ENCODE data around the gene NLRP12.
"Not testable (repeated sequence)": the region's sequence is repeated elsewhere in the genome, so short reads cannot be mapped to it uniquely, and the experiment has no call there.

Gene NLRP12

GRCh38 chr19:53828531-53828930 lies 4.4 kb upstream of the NLRP12 start:
- DNase-seq: no peak

- no peak for DNase-seq
Observed at GRCh38 chr19:53826876-53827275, 2.8 kb upstream of the NLRP12 start.

- no peak for DNase-seq
Observed at GRCh38 chr19:53823380-53824120, 564 bp downstream of the NLRP12 start.

GRCh38 chr19:53819861-53820260 lies 4.3 kb downstream of the NLRP12 start:
- DNase-seq: no peak

- no peak for DNase-seq
Observed at GRCh38 chr19:53818756-53819155, 5.4 kb downstream of the NLRP12 start.

- no peak for DNase-seq
Observed at GRCh38 chr19:53813996-53814395, 10.1 kb downstream of the NLRP12 start.

- DNase-seq: no peak
Observed at GRCh38 chr19:53812335-53812734, 11.8 kb downstream of the NLRP12 start.

- DNase-seq: no peak
Observed at GRCh38 chr19:53810891-53811290, 13.2 kb downstream of the NLRP12 start.

GRCh38 chr19:53810187-53810546 lies 13.9 kb downstream of the NLRP12 start:
- DNase-seq: no peak

- no peak for DNase-seq
Observed at GRCh38 chr19:53809518-53810186, 14.5 kb downstream of the NLRP12 start.

GRCh38 chr19:53808710-53809125 lies 15.4 kb downstream of the NLRP12 start:
- DNase-seq: no peak

GRCh38 chr19:53801257-53801656 lies 22.9 kb downstream of the NLRP12 start:
- DNase-seq: no peak

- no peak for DNase-seq
Observed at GRCh38 chr19:53795019-53795418, 29.1 kb downstream of the NLRP12 start.

GRCh38 chr19:53792721-53793433 lies 31.2 kb downstream of the NLRP12 start:
- peak; percentile 41 to 70 for DNase-seq

- no peak for DNase-seq
Observed at GRCh38 chr19:53789708-53790678, 34.1 kb downstream of the NLRP12 start.

- no peak for DNase-seq
Observed at GRCh38 chr19:53787266-53787665, 36.8 kb downstream of the NLRP12 start.

- DNase-seq: no peak
Observed at GRCh38 chr19:53786744-53787143, 37.4 kb downstream of the NLRP12 start.

GRCh38 chr19:53785196-53785889 lies 38.8 kb downstream of the NLRP12 start:
- no peak for DNase-seq

GRCh38 chr19:53782698-53783097 lies 41.4 kb downstream of the NLRP12 start:
- no peak for DNase-seq

- DNase-seq: not testable (repeated sequence)
Observed at GRCh38 chr19:53781332-53781731, 42.8 kb downstream of the NLRP12 start.

GRCh38 chr19:53780506-53780905 lies 43.6 kb downstream of the NLRP12 start:
- no peak for DNase-seq

- DNase-seq: no peak
Observed at GRCh38 chr19:53775524-53775923, 48.6 kb downstream of the NLRP12 start.

All from NCI-H446 (cell line).